Cerebellar cortex (tissue), 1 donor: ENCODE data around the gene TBC1D9.

Experiments
- DNase-seq: peaks from one replicate; pipeline ENCODE4 v3.0.0-alpha.2; 2015; ENCODE audit warnings: low spot score

Gene TBC1D9

DNA sequence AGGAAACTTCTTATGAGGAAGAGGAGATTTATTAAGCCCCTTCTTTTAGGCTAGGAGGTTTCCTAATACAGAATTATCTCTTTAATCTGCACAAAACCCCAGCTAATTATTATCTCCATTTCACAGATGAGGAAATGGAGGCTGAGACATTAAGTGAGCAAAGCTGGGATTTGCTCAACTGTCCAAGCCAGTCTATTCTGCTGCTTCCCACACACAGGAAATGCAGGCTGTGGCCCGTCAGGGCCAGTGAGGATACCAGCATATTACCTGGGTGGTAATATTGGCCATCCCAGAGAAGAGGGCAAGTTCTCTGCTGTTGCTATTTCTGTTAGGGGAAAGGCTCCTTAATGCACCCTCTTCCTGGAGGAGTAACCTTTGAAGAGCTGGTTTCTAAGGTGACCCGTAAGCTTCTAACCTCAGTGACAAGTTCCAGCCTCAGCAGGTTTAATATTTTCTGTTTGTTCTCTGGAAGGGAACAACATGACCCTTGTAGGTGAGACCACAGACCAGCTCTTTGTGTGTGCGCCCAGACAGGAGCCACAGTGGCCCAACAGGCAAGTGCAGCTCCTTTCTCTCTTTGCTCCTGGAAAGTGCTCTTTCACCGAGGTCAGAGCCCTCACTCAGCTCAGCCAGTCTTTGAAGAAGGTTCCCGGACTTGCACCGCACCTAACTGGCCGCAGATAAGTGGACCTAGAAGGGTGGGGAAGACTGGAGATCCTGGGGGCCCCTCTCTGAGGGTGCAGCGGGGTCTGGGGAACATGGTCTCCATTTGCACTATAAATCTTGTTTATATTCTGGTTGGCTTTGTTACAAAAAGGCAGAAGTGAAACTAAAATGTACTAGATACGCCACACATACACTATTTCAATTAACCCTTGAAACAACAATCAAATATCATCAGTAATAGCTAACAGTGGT, 35.5 kb downstream of the TBC1D9 start:
- DNase-seq: no peak

DNA sequence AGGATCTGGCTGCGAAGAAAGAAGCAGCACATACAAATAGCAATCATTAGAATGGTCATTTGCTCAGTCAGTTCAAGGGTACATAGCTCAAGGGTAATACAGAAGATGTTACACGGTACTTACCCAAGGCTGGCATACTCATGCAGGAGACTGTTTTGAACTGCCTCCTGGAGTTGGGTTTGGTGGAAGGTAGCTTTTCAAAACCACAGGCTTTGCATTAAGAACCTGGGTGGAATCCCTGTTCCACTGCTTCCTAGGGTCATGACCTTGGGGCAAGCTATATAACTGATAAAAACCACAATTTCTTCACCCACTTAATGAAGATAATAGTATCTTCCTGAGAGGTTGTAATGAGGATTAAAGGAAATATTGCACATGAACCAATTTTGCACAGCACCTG, 36.5 kb downstream of the TBC1D9 start:
- no peak for DNase-seq

DNA sequence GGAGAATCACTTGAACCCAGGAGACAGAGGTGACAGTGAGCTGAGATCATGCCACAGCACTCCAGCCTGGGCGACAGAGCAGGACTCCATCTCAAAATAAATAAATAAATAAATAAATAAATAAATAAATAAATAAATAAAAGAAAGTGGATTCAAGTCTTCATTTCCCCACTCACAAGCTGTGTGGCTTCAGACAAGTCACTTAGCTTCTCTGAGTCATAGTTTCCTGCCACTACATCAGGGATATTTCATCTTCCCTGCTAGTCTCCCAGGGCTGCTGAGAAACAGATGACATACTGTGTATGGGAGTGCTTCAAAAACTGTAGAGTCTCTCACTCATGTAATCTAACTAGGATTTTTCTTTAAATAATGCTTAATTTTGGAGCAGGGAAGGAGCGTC, 37.2 kb downstream of the TBC1D9 start:
- no peak for DNase-seq

DNA sequence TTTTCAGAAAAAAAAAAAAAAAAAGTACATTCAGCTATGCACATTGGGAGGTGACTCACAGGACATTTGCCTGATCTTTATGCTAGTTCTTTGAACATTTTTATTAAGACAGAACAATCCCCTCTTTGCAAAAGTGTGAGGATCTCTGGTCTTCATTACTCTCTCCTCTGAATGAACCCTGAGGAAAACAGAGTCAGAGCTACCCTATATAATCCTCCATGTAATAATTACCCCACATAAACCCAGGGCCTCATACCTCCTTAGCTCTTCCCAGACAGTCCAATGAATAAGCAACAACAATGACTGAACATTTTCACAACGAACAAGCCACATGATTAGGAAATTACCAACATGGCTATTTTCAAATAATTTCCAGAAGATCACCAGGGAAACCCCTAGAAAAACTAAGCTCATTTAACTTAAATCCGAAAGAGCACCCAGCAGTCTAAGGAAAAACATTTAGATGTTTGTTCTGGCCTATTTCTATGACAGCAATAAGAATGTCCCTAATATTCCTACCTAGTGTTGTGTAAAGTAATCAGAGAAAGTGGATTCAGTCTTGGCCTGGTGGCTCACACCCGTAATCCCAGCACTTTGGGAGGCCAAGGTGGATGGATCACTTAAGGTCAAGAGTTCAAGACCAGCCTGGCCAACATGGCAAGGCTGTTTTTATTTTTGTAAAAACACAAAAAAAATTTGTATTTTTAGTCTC, 37.8 kb downstream of the TBC1D9 start:
- no peak for DNase-seq

DNA sequence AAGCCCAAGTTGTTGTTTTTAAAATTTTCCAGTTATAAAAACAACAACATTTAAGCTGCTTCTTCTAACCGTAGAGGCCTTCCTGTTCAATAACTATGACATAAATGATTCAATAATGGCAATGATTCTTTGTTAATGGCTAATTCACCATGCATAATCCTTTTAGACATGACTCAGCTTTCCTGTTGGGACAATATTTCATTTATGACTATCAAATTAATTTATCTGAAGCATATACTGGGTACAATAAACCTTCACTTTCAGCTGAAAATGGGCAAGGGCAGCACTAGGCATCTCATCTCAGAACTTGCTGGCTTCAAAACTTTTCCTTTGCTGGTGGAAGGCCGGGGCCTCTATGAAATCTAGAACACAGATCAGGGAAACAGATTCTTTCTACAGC, 38.9 kb downstream of the TBC1D9 start:
- DNase-seq: no peak

DNA sequence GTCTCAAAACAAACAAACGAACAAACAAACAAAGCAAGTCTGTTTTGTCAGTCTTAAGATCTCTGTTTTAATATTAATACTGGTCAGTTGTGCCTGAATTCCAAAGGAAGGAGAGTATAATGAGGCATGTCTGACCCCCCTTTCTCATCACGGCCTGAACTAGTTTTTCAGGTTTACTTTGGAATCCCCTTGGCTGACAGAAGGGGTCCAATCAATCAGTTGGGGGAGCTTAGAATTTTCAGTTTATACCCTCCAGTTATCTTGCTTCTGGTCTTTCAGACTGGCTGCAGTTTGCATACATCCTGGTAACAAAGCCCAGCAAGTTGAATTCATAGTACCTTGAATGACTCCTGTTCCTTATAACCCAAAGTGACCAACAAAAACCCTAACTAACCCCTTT, 41.1 kb downstream of the TBC1D9 start:
- DNase-seq: no peak

DNA sequence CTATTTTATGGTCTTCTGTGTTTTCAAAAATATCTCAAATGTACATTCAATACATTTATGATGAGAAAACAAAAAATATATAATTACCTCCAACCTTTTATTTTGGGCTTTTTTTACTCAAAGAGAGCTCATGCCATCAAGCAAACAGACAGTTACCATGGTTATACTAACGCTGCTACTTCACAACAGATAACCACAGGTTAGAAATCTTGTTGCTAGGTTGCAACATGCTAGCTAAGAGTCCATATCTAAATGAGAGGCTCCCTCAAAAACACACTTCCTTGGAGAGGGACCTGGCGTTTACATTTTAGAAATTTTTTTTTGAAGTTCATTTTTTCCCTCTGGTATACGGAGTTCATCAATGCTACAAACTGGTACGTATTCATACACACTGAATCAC, 44.3 kb downstream of the TBC1D9 start:
- DNase-seq: no peak

DNA sequence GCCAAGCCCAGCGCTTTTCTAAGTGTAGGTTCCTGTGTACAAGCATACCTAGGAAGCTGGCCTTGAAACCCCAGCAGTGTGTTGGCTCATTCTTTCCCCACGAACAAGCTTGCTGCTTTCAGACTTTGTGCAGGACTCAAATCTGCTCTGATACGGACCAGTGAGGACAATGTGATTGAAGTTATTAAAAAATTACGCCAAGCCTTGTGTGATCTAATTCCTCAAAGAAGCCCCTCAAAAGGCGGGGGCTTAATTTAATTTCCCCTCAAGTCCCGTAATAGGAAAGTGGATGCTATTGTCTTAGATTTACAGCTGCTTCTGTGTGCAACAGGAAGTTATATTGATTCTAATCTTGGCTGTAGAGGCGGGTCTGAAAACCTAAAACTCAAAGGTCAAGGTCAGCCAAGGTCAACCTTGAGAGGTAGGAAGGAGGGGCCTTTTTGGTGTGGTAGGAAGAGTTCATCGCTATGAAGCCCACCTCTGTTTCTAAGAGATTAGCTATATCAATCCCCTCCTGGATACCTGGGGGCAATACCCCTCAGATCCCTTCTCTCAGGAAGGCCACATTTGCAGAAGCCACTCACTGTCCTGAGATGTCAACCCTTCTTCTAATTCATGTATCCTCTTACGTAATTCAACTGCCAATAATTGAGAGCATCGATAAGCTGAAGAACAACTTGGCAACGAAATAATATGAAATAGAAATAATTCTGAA, 45.1 kb downstream of the TBC1D9 start:
- DNase-seq: no peak

DNA sequence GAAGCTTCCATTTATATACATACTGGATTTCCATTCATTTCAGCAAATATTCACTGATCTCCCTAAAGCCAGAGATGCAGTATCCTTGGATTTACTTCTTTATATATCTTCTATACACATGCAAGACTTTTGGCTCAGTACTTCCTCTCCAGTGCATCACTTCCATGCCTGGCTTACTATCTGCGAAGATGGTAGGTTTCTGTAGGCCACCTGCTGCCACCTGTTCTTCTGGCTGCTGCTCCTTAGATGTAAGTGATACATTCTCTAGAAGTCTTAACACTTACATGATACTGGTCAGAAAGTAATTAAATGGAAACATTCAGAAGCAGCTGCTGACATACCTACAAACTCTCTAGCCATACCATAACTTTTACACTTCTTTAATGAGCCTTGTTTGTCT, 48.9 kb downstream of the TBC1D9 start:
- DNase-seq: no peak

DNA sequence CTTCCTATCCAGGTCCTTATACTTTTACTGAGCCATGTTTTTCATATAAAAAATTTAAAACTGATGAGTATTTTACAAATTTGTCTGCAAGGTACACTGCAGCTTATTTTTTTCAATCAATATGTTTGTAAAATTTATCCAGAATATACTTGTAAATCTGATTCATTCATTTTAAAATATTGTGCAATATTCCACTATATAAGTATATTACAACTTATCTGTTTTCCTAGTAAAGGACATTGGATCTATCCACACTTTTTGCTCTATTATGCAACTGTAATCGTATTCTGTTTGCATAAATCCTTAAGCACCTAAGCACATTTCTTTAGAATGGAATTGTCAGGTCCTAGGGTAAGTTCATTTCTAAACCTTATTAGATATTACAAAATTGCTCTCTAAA, 49.5 kb downstream of the TBC1D9 start:
- DNase-seq: no peak

DNA sequence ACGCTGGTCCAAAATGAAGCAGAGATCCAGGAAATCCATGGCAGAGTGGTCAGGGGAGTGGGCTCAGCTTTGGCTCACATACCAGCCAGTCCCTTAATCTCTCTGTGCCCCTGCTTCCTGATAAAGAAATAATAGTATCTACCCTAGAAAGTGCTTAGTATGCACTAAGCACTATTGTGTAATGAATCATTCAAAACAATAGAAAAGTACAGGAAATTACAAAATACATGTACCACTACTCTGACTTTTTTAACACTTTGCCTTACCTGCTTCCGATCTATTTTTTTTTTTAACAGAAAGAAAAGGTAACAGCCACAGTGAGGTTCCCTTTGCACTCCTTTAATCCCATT, 49.9 kb downstream of the TBC1D9 start:
- no peak for DNase-seq

DNA sequence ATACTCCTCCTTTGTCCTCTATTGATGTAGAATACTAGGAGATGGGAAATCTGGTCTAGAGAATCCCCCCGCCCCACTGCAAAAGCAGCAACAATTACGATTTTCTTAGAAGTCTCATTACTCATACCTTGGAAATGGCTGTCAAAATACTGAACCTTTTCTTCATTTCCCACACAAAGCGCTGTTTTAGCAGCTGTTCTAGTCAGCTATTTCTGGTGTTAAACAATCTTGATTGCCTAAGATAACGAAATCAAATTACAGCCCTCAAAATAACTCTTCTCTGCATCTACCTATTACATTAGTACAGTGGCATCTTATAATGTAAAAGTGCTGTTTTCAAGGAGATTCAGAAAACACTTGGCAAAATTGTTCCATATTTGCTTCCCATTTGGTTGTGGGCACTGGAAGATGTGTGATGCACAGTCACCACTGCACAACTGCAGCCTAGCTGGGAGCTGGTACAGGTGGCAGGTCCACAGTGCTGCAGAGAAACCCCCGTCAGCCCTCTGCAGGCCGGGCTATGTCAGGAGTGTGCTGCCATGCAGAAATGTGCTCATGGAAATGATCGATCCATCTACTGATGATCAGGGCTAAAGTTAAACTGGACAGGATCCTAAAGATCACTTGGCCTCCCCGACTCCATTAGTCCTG, 50.4 kb downstream of the TBC1D9 start:
- no peak for DNase-seq

DNA sequence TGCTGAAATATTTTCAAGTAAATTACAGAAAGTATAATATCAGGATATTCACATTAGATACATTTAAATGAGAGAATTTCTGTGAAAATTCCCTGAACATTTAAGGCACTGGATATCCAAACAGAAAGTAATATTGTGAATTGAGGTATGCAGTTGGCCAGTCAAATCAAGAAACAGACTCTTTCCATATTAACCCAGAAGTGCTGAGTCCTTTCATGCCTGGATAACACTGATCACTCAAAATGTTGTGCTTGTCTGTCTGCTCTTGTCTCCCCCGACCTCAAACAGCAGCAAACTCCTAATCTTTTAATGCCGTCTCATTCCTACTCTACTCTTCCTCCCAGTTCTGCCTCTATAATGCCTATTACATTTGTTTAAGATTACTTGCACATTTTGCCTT, 51.2 kb downstream of the TBC1D9 start:
- DNase-seq: no peak

DNA sequence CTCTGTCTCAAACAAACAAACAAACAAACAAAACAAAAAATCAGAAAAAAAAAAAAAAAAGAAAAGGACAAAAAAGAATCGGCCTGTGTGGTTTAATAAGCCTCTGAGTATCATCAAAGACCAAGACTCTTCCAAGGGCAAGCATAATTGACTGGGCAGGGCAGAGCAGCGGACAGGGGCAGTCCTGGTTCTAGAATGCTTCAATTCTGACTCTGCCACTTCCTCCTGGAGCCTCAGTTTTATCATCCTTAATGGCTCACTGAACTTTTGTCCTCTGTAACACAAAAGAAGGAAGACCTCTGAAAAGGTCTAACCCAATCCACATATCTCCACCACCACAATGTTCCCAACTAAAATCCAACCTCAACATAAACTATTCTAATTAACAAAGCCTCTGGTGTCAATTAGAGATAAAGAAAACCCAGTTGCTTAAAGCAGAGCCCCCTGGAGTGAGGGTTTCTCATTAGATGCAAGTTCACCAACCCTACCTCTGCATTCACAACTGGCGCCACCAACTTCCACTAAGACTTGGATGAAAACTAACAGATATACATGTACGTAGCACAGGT, 51.7 kb downstream of the TBC1D9 start:
- no peak for DNase-seq

DNA sequence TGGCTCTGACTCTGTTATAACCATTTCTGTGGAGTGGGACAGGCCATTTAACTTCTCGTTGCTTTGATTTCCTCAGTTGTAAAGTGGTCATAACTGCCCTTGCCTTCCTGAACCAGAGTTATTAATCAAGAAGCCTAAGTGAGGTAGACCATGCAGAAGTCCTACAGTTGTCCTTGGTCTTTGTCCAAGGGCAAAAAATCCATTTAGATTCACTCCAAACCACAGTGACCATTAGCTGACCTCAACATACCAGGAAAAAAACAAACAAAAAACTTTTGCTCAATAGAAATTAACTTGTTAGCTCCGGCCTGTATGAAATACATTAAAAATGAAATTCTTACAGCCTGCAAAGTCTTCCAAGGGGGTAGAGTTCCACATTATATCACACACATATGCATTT, 52.7 kb downstream of the TBC1D9 start:
- no peak for DNase-seq

DNA sequence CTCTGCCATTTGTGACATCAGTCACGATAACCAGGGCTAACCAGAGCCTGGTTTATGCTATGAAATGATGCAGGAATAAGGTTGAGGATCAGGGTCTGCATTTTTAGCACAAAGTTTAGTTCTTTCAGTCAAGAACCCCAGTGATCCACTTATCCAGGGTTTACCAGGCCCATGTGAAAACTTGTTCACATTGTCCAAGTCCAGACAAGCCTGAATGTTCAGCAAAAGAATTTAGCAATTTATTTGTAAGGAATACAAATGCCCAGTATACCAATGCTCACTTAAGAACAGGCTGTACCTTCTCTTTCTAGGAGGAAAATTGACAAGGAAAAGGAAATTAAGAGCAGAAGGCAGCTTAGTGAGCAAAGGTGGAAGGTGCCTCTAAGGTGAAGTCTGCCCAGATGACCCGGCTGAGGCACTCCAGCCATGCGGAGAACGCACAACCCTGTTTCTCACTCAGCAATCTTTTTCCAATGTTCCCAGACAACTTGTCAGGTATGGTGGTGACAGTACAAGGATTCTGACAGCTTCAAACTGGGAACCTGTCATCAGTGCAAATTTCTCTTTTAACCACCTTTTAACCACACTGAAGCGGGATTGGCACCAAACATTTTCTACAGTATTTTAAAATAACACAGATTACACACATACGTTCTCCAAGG, 54.0 kb downstream of the TBC1D9 start:
- peak; percentile 36 for DNase-seq

DNA sequence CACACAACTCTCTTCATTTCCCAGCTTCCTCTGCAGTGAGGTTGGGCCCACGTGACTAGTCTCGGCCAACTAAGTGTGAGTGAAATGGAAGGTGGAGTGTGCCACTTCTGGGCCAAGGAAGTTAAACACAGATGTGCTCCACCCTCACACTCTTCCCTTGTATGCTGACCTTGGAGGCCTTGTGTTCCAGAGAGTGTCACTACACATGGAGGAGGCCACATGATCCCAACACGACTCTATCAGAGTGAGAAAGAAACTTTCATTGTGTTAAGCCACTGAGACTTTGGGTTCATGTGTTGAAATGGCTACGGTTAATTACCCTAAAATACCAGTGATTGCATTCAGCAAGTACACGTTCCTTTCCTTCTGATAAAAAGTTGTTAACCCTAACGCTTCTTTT, 55.1 kb downstream of the TBC1D9 start:
- no peak for DNase-seq

DNA sequence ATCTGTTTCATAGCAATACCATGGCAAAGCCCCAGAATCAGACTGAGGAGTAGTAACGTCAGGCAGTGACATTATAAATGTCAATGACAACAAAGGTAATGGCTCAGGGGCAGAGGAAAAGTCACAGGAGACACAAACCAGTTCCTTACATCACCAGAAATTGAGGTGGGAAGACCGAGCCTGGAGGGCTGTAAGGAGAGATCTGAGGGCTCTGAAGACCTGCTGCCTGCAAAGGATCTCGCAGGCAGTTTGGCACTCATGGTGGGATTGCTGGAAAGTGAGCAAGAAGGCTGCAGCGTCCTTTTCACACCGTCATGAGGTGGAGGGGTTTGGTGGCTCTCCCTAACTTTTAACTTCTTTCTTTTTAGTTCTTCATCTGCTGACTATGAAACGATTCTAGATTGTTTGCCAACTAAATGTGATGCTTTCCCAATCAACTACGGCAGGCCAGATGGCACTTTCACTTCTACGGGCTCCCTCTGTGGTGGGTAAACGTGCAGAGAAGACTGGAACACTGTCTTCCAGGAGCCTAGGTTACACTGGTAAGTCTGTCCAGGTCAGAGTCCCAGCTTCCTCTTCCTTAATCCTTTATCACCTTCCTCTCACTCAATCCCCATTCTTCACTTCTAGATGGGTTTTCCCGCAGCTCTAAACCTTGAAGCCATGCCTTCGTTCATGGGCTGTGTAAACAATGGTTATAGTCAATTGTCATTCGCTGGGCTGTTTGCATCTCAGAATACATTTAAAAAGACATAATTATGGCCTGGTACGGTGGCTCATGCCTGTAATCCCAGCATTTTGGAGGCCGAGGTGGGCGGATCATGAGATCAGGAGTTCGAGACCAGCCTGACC, 58.2 kb downstream of the TBC1D9 start:
- peak; percentile 70 for DNase-seq

DNA sequence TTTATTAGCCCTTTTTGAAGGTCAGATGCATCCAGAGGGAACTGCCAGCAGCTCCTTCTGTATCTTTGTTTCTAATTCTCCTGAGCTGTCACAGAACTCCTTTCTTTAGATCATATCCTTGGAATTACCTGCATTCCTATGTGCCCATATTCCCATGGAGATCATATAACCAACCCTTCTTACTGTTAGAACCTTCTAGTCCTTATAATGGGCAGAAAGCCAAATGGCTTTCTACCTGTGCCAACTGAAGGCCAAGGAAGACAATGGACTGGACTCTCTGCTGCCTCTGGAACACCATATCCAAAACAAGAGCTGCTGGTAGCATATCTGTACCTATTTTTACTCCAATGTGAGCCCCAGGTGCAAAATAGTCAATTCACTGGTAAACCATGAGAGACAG, 60.7 kb downstream of the TBC1D9 start:
- DNase-seq: no peak

DNA sequence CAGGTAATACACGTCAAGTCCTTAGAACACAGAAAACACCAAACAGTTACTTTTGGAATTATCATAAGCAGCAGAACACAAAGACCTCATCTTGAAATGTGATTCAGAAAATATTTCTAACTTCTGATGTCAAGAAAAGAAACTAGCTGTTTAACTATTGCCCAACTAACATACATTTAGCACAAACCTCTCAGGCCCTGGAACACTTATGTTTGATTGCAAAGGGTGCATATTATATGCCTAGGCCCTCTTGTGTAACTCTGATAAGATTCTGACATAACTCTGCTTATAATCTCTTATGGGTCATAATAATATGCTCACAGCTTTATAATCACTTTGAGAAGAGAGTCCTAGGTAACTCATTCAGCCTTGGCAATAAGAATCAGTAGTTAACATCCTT, 62.6 kb downstream of the TBC1D9 start:
- DNase-seq: no peak

DNA sequence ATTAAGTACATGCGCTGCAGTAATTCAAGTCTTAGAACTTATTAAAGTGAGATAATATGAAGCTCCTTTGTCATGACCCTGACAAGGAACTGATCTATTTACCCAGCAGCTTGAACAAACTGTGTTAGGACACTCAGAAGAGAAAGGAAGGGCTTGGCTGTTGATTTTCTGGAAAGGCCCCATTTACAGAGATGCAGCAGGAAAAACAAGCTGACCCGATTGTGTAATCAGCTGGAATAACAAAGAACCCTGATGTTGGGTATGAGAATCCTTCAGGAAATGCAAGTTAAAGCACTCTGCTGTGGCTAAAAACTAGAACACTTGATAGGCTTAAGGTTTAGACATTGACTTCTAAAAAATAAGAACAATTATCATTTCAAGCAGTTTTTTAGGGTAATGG, 64.8 kb downstream of the TBC1D9 start:
- DNase-seq: peak; percentile 80
